Measurements from ENCODE around the gene ADRA1B. TPM values are rescaled to one million over a fixed set of nuclear protein-coding genes. Genes with fewer than 3 reads are reported as not detected.

ADRA1B gene
- total RNA-seq, 2 donors from 2014 or later: 3.4 to 3.5 TPM

- Histone ChIP-seq H3K4me1 (peaks cover 0 to 12% of the 10 kb centered on the region in 2 donors), H3K36me3 (no peaks in the 10 kb centered on the region), H3K27ac (no peak overlapping the region), H3K9me3 (no peaks in the 10 kb centered on the region), H3K27me3 (no peaks in the 10 kb centered on the region), H3K4me3 (no peak overlapping the region)
- no peak for DNase-seq (ENCODE audit: low spot score)
- TF ChIP-seq, protein P1, sequence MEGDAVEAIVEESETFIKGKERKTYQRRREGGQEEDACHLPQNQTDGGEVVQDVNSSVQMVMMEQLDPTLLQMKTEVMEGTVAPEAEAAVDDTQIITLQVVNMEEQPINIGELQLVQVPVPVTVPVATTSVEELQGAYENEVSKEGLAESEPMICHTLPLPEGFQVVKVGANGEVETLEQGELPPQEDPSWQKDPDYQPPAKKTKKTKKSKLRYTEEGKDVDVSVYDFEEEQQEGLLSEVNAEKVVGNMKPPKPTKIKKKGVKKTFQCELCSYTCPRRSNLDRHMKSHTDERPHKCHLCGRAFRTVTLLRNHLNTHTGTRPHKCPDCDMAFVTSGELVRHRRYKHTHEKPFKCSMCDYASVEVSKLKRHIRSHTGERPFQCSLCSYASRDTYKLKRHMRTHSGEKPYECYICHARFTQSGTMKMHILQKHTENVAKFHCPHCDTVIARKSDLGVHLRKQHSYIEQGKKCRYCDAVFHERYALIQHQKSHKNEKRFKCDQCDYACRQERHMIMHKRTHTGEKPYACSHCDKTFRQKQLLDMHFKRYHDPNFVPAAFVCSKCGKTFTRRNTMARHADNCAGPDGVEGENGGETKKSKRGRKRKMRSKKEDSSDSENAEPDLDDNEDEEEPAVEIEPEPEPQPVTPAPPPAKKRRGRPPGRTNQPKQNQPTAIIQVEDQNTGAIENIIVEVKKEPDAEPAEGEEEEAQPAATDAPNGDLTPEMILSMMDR (IDR thresholded peaks at IDR 0.05): no peak
These were observed 17.5 kb downstream of the ADRA1B start for GRCh38 chr5:159933531-159934485.

DNA sequence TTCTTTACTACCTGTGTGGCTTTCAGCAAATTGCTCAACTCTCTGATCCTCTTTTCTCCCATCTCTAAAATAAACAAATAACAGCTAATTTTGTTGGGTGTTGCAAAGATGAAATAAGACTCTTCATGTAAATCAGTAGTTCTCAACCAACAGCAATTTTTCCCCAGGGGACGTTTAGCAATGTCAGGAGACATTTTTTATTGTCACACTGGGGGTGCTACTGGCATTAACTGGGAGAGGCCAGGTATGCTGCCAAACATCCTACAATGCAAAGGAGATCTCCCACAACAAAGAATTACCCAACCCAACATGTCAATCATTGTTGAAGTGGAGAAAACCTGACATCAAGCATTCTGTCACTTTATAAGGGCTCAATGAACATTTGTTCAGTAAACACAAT, 19.7 kb downstream of the ADRA1B start:
- Histone ChIP-seq H3K27ac (no peak overlapping the region), H3K4me3 (no peak overlapping the region), H3K9me3 (no peaks in the 10 kb centered on the region), H3K36me3 (no peaks in the 10 kb centered on the region), H3K27me3 (no peaks in the 10 kb centered on the region), H3K4me1 (peaks cover 0 to 9% of the 10 kb centered on the region in 2 donors)
- DNase-seq (ENCODE audit: low spot score): no peak
- TF ChIP-seq, protein P1 (IDR thresholded peaks at IDR 0.05): no peak

GRCh38 chr5:159936686-159937329, 20.5 kb downstream of the ADRA1B start:
- peak overlapping the region; percentile 47 to 51 for H3K27ac ChIP-seq
- TF ChIP-seq, protein P1 (IDR thresholded peaks at IDR 0.05): no peak

GRCh38 chr5:159937580-159937979, 21.3 kb downstream of the ADRA1B start:
- DNase-seq (ENCODE audit: low spot score): no peak
- no peak overlapping the region for H3K27ac ChIP-seq
- no peak overlapping the region for H3K4me3 ChIP-seq
- H3K9me3 ChIP-seq: no peaks in the 10 kb centered on the region
- TF ChIP-seq, protein P1 (IDR thresholded peaks at IDR 0.05): no peak
- H3K36me3 ChIP-seq: no peaks in the 10 kb centered on the region
- peaks cover 0 to 9% of the 10 kb centered on the region in 2 donors for H3K4me1 ChIP-seq
- H3K27me3 ChIP-seq: no peaks in the 10 kb centered on the region

More at GRCh38 chr5:159936686-159937329, 20.5 kb downstream of the ADRA1B start:
- Histone ChIP-seq H3K27me3 (no peaks in the 10 kb centered on the region), H3K9me3 (no peaks in the 10 kb centered on the region), H3K4me3 (no peak overlapping the region), H3K36me3 (no peaks in the 10 kb centered on the region), H3K4me1 (peaks cover 0 to 9% of the 10 kb centered on the region in 2 donors)
- DNase-seq (ENCODE audit: low spot score): no peak

DNA sequence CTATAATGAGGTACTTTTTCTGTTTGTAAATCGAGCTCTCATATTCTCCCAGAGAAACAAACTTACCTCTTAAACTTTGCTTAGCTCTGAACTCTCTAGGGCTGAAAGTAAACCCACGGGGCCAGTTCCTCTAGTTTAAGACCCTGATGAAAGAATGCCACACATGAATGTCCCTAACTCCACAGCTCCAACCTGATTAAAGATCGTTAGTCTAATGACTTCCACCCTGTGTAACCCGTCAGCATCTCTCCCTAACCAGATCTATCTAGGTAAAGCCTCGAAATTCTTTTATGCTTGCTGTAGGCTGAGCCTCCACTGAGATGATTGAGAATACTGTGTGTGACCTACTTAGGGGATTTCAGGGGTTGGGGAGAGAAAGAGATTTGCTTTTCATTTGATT, 27.0 kb downstream of the ADRA1B start:
- Histone ChIP-seq H3K36me3 (no peaks in the 10 kb centered on the region), H3K4me1 (no peaks in the 10 kb centered on the region), H3K27me3 (no peaks in the 10 kb centered on the region), H3K9me3 (no peaks in the 10 kb centered on the region), H3K4me3 (no peak overlapping the region), H3K27ac (no peak overlapping the region)
- DNase-seq (ENCODE audit: low spot score): no peak
- TF ChIP-seq, protein P1 (IDR thresholded peaks at IDR 0.05): no peak
